Measurements from ENCODE around the gene ABCD3.
"Not testable (repeated sequence)": the region's sequence is repeated elsewhere in the genome, so short reads cannot be mapped to it uniquely, and the experiment has no call there.

- TF ChIP-seq CTCF, POLR2A, EP300 (IDR thresholded peaks at IDR 0.05): not testable (repeated sequence)
Observed at GRCh38 chr1:94443067-94443466, 24.9 kb downstream of the ABCD3 start.
